DND-41 (cell line): ENCODE results near the gene MAP3K9.

Experiments used
- ATAC-seq: fragments of 200-7000 bp; cut with Tn5 transposase; 3 replicates; pipeline ENCODE4 v1.9.1; 2021; ENCODE audit warnings: low read depth; ENCODE audit not compliant: insufficient read depth
- DNase-seq: peaks from one replicate; pipeline ENCODE4 v3.0.0-alpha.2; 2020
- H2AFZ ChIP-seq: 2 replicates; pipeline ENCODE4 v1.6.0; 2012; ENCODE audit warnings: low read depth, low read length
- H3K27ac ChIP-seq: 2 replicates; pipeline ENCODE4 v1.5.1; 2012; ENCODE audit warnings: low read length, inconsistent platforms
- H3K27me3 ChIP-seq: fragments of 200-600 bp; sonication (generic); 2 replicates; pipeline ENCODE4 v1.6.0; 2012; ENCODE audit warnings: low read length, mild to moderate bottlenecking, inconsistent platforms; ENCODE audit not compliant: insufficient read depth, poor library complexity
- H3K36me3 ChIP-seq: 2 replicates; pipeline ENCODE4 v1.5.1; 2012; ENCODE audit warnings: low read length, inconsistent platforms; ENCODE audit not compliant: insufficient read depth
- H3K4me1 ChIP-seq: 2 replicates; pipeline ENCODE4 v1.5.1; 2012; ENCODE audit warnings: mild to moderate bottlenecking, low read length; ENCODE audit not compliant: insufficient read depth
- H3K4me2 ChIP-seq: 2 replicates; pipeline ENCODE4 v1.6.0; 2012; ENCODE audit warnings: mild to moderate bottlenecking, moderate library complexity, low read length, inconsistent platforms; ENCODE audit not compliant: insufficient read depth
- H3K4me3 ChIP-seq, 2 experiments: fragments of 200-600 bp in 1 of 2; shearing (Covaris generic) in 1 of 2; 2 replicates each; pipeline ENCODE4 v1.5.1; 2012 to 2016; ENCODE audit warnings: inconsistent platforms in 2 of 2, low read length in 2 of 2, mild to moderate bottlenecking in 2 of 2, low read depth in 1 of 2, moderate library complexity in 1 of 2
- H3K79me2 ChIP-seq: 2 replicates; pipeline ENCODE4 v1.6.0; 2012; ENCODE audit warnings: low read length, inconsistent platforms; ENCODE audit not compliant: insufficient read depth
- H3K9ac ChIP-seq: 2 replicates; pipeline ENCODE4 v1.6.0; 2012; ENCODE audit warnings: low read depth, mild to moderate bottlenecking, inconsistent platforms, low read length, moderate library complexity
- H3K9me3 ChIP-seq: 2 replicates; pipeline ENCODE4 v1.5.1; 2012; ENCODE audit warnings: low read length, moderate library complexity, mild to moderate bottlenecking, inconsistent platforms; ENCODE audit not compliant: insufficient read depth, severe bottlenecking
- H4K20me1 ChIP-seq: 2 replicates; pipeline ENCODE4 v1.6.0; 2012; ENCODE audit warnings: low read length; ENCODE audit not compliant: insufficient read depth
- CTCF ChIP-seq: IDR thresholded peaks from 2 replicates; pipeline ENCODE4 v1.5.1; 2012; ENCODE audit warnings: borderline replicate concordance, low read length, moderate library complexity, mild to moderate bottlenecking; ENCODE audit not compliant: poor library complexity, severe bottlenecking; ENCODE audit errors: extremely low read depth
- EZH2 ChIP-seq: IDR thresholded peaks from 3 replicates; pipeline ENCODE4 v1.6.1; 2012; ENCODE audit warnings: borderline replicate concordance, low read depth, mild to moderate bottlenecking, moderate library complexity, low read length, inconsistent platforms; ENCODE audit not compliant: severe bottlenecking

MAP3K9 gene

GRCh38 chr14:70821584-70822529 is 12.5 kb upstream of the MAP3K9 start:
- ATAC-seq: peak; percentile 65
- Histone ChIP-seq H3K9me3 (no peaks in the 10 kb centered on the region), H3K4me2 (peak overlapping the region; percentile 99), H3K27ac (peak overlapping the region; percentile 68), H3K4me1 (peaks cover 22% of the 10 kb centered on the region), H4K20me1 (no peaks in the 10 kb centered on the region), H3K79me2 (no peaks in the 10 kb centered on the region), H3K9ac (peak overlapping the region; percentile 75), H3K36me3 (no peaks in the 10 kb centered on the region), H3K4me3 (peak overlapping the region; percentile 58 to 89), H2AFZ (peak overlapping the region; percentile 94), H3K27me3 (peaks cover 25% of the 10 kb centered on the region)
- TF ChIP-seq EZH2: peak; percentile 42
- no peak for TF ChIP-seq CTCF
- peak; percentile 68 for DNase-seq

GRCh38 chr14:70816525-70816924 is 7.2 kb upstream of the MAP3K9 start:
- Histone ChIP-seq H4K20me1 (no peaks in the 10 kb centered on the region), H3K79me2 (no peaks in the 10 kb centered on the region), H3K9ac (no peak overlapping the region), H3K27me3 (peaks cover 14% of the 10 kb centered on the region), H3K4me2 (no peak overlapping the region), H3K4me3 (no peak overlapping the region), H3K9me3 (no peaks in the 10 kb centered on the region), H2AFZ (no peak overlapping the region), H3K4me1 (peaks cover 9% of the 10 kb centered on the region), H3K36me3 (no peaks in the 10 kb centered on the region), H3K27ac (no peak overlapping the region)
- DNase-seq (no peak), ATAC-seq (no peak)
- TF ChIP-seq EZH2 (no peak), CTCF (no peak)

GRCh38 chr14:70814466-70814865 is 5.2 kb upstream of the MAP3K9 start:
- TF ChIP-seq EZH2 (no peak), CTCF (no peak)
- Histone ChIP-seq H3K79me2 (no peaks in the 10 kb centered on the region), H2AFZ (no peak overlapping the region), H3K9me3 (no peaks in the 10 kb centered on the region), H3K27me3 (no peaks in the 10 kb centered on the region), H4K20me1 (no peaks in the 10 kb centered on the region), H3K4me1 (peaks cover 19% of the 10 kb centered on the region), H3K36me3 (no peaks in the 10 kb centered on the region), H3K4me3 (no peak overlapping the region), H3K9ac (no peak overlapping the region), H3K27ac (no peak overlapping the region), H3K4me2 (no peak overlapping the region)
- no peak for ATAC-seq
- no peak for DNase-seq
